GM10266 (cell line): ENCODE results near the gene RRP1B.
A peak's percentile ranks its signal among the peaks of the same experiment; 100 is the strongest.

ENCODE experiments used
- DNase-seq: peaks from one replicate; pipeline ENCODE4 v3.0.0; 2012; ENCODE audit errors: extremely low spot score
- CTCF ChIP-seq: IDR thresholded peaks from 2 replicates; pipeline ENCODE4 v1.5.1; 2012; ENCODE audit warnings: mild to moderate bottlenecking, low read depth; ENCODE audit not compliant: control insufficient read depth, insufficient read depth; ENCODE audit errors: missing control alignments

The RRP1B gene

GRCh38 chr21:43663033-43663432 lies 3.7 kb downstream of the RRP1B start:
- DNase-seq: no peak
- no peak for TF ChIP-seq CTCF

GRCh38 chr21:43664358-43664757 lies 5.0 kb downstream of the RRP1B start:
- TF ChIP-seq CTCF: no peak
- no peak for DNase-seq

DNA sequence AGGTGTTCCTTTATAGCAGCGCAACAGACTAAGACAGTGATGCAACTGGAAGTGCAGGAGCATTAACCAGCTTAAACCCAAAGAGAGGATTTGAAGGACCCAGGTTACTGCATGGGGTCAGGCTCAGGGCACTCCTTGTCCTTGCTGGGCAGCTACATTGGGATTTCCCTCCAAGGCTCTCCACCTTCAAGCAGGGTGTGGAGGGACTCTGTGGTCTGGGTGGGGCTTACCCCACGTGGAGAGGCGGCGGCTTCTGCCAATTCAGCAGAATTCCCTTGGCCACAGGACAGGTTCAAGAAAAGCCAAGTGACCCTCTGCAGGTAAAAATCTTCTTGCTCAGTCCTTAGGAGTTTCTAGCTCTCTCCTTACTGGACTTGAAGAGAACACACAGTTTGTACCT lies 6.5 kb downstream of the RRP1B start:
- no peak for DNase-seq
- no peak for TF ChIP-seq CTCF

DNA sequence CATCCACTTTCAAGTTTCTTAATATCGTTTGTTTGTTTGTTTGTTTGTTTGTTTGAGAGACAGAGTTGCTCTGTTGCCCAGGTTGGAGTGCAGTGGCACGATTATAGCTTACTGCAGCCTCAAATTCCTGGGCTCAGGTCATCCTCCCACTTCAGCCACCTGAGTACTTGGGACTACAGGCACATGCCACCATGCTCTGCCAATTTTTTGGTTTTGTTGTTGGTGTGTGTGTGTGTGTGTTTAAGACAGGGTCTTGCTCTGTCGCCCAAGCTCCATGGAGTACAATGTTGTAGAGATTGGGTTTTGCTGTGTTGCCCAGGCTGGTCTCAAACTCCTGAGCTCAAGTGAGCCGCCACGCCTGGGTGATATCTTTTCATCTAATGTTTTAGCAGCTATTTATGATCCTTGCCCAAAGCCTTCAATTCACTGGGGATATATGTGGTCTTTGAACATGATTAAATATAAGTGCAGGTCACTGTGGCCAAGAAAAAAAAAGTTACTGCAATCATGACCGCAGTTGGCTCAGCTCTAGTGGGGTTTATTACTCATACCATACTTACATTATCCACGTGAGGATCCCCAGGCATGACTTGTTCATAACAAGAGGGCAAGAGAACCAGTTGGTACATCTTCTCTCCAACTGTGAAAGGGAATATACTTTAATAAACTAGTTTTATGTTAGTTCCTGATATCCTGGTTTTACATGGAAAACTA lies 8.0 kb downstream of the RRP1B start:
- DNase-seq: peak; percentile 40
- TF ChIP-seq CTCF: no peak

DNA sequence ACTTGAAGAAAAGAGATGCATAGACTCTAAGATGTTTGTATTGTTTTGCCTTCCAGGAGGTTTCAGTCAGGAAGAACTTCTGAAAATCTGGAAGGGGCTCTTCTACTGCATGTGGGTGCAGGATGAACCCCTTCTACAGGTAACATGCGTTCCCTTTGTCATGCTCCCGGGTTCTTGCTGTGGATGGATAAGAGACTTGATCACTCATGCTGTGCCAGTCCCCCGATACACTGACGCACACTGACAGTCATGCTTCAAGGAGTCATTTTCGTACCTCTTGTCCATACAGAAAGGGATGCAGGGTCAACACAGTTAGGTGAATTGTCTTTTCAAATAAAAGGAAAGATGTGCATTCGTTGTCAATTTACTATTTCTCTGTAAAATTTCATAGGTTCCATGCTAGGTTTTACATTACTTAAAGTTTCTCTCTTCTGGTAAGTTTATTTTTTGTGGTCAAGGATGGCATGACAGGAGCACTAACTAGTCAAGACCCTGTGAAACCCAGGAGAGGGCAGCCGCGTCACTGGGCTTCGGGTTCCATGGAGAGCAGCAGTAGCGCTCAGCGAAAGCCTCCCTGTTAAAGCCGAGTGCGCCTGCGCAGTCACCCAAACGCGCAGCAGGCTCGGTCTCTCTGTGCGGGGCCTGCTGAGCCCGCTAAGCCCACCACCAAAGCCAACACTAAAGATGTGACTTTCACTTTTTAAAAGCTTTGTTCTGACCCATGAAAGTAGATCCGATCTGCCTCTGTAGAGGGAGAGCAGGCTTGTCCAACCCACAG lies 10.7 kb downstream of the RRP1B start:
- DNase-seq: no peak
- TF ChIP-seq CTCF: no peak

- DNase-seq: no peak
- TF ChIP-seq CTCF: no peak
These were observed 16.5 kb downstream of the RRP1B start for GRCh38 chr21:43675871-43676270.

- no peak for DNase-seq
- TF ChIP-seq CTCF: no peak
These were observed 17.0 kb downstream of the RRP1B start for GRCh38 chr21:43676391-43676790.
